GM06990 (cell line): ENCODE results near the gene TBCK.
"Not testable (repeated sequence)": the region's sequence is repeated elsewhere in the genome, so short reads cannot be mapped to it uniquely, and the experiment has no call there.

Source experiments
- DNase-seq: peaks from one replicate; pipeline ENCODE4 v3.0.0-alpha.2; 2011; ENCODE audit not compliant: insufficient read length; ENCODE audit errors: extremely low read depth
- H3K27me3 ChIP-seq: replicated peaks from 2 replicates; pipeline ENCODE4 v1.6.0; 2011; ENCODE audit warnings: low read length; ENCODE audit not compliant: control insufficient read depth, insufficient read depth
- H3K36me3 ChIP-seq: 2 replicates; pipeline ENCODE4 v1.5.1; 2011; ENCODE audit warnings: low read length; ENCODE audit not compliant: control insufficient read depth, insufficient read depth
- H3K4me3 ChIP-seq: replicated peaks from 2 replicates; pipeline ENCODE4 v1.5.1; 2011; ENCODE audit warnings: low read depth, mild to moderate bottlenecking, control low read depth, low read length
- CTCF ChIP-seq: IDR thresholded peaks from 2 replicates; pipeline ENCODE4 v1.5.1; 2011; ENCODE audit warnings: low read length, control low read depth, mild to moderate bottlenecking, inconsistent platforms; ENCODE audit not compliant: insufficient read depth, poor library complexity, severe bottlenecking

TBCK gene

GRCh38 chr4:106323119-106323518 is 7.1 kb upstream of the TBCK start:
- H3K4me3 ChIP-seq = no peak overlapping the region
- no peak for TF ChIP-seq CTCF
- H3K27me3 ChIP-seq = no peaks in the 10 kb centered on the region
- peaks cover 2% of the 10 kb centered on the region for H3K36me3 ChIP-seq
- no peak for DNase-seq

GRCh38 chr4:106321814-106322213 is 5.8 kb upstream of the TBCK start:
- DNase-seq, H3K27me3 ChIP-seq, H3K4me3 ChIP-seq, H3K36me3 ChIP-seq: not testable (repeated sequence)

GRCh38 chr4:106321168-106321567 is 5.2 kb upstream of the TBCK start:
- not testable (repeated sequence) for H3K27me3 ChIP-seq, H3K4me3 ChIP-seq, H3K36me3 ChIP-seq, DNase-seq

- Histone ChIP-seq H3K27me3 (no peaks in the 10 kb centered on the region), H3K4me3 (no peak overlapping the region), H3K36me3 (no peaks in the 10 kb centered on the region; the same call in 1 of the 2 replicates)
- no peak for DNase-seq
- no peak for TF ChIP-seq CTCF
These were observed 4.2 kb upstream of the TBCK start for GRCh38 chr4:106320235-106320634.

- TF ChIP-seq CTCF = no peak
- no peak for DNase-seq
- H3K4me3 ChIP-seq = no peak overlapping the region
- no peaks in the 10 kb centered on the region for H3K27me3 ChIP-seq
- no peaks in the 10 kb centered on the region; the same call in 1 of the 2 replicates for H3K36me3 ChIP-seq
These were observed 2.5 kb upstream of the TBCK start for GRCh38 chr4:106318511-106318910.

- Histone ChIP-seq H3K36me3 (no peaks in the 10 kb centered on the region; the same call in 1 of the 2 replicates), H3K4me3 (peak overlapping the region; percentile 83), H3K27me3 (no peaks in the 10 kb centered on the region)
- TF ChIP-seq CTCF = no peak
- DNase-seq = no peak
These were observed 1.8 kb upstream of the TBCK start for GRCh38 chr4:106317815-106318214.

GRCh38 chr4:106316773-106317409 is 882 bp upstream of the TBCK start:
- peak overlapping the region; percentile 83 for H3K4me3 ChIP-seq
- H3K27me3 ChIP-seq = no peaks in the 10 kb centered on the region
- no peak for TF ChIP-seq CTCF
- H3K36me3 ChIP-seq = no peaks in the 10 kb centered on the region; the same call in 1 of the 2 replicates
- DNase-seq = no peak
